ENCODE data around the gene PIGM. TPM values are rescaled to one million over a fixed set of nuclear protein-coding genes. Genes with fewer than 3 reads are reported as not detected.

PIGM gene
- total and polyA plus RNA-seq, 8 donors, result 0.76 to 8.7 (median 4.0) TPM

DNA sequence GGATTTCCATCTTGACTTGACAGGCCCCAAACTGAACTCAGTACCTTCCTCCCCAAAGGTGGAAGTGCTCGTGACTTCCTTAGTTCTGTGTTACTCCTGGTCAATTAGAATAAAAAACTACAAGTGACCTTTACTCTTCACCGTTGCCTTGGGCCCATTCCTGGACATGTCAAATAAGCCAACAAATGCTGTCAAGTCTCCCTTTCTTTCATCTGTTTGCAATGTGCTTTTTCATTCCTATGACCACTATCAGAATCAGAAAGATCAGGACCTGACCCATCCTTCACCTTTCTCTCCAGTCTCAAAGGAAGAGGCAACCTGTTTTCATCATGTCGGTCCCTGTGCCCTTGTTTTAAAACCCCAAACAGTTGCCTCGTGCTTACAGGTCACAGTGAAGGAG is 43.1 kb upstream of the PIGM start:
- no peak for DNase-seq
- H3K36me3 ChIP-seq, result no peaks in the 10 kb centered on the region
- intact Hi-C loops (cut with DNase I; ENCODE audit: low total_unique reads), result no loop called here
- 46 to 64% (median 60%) methylated on average over 4 of the region's 4 CpGs for WGBS, 5 donors
- no peak overlapping the region for H3K4me3 ChIP-seq
- peaks cover 7 to 51% (median 9%) of the 10 kb centered on the region in 3 donors for H3K27me3 ChIP-seq
- no peak overlapping the region for H3K27ac ChIP-seq
- peaks cover 0 to 14% (median 11%) of the 10 kb centered on the region in 4 donors for H3K4me1 ChIP-seq
- TF ChIP-seq POLR2AphosphoS5 (IDR thresholded peaks at IDR 0.05), result no peak
- no peak for TF ChIP-seq POLR2A (IDR thresholded peaks at IDR 0.05)
- TF ChIP-seq, protein P1, sequence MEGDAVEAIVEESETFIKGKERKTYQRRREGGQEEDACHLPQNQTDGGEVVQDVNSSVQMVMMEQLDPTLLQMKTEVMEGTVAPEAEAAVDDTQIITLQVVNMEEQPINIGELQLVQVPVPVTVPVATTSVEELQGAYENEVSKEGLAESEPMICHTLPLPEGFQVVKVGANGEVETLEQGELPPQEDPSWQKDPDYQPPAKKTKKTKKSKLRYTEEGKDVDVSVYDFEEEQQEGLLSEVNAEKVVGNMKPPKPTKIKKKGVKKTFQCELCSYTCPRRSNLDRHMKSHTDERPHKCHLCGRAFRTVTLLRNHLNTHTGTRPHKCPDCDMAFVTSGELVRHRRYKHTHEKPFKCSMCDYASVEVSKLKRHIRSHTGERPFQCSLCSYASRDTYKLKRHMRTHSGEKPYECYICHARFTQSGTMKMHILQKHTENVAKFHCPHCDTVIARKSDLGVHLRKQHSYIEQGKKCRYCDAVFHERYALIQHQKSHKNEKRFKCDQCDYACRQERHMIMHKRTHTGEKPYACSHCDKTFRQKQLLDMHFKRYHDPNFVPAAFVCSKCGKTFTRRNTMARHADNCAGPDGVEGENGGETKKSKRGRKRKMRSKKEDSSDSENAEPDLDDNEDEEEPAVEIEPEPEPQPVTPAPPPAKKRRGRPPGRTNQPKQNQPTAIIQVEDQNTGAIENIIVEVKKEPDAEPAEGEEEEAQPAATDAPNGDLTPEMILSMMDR (IDR thresholded peaks at IDR 0.05), result no peak
- TF ChIP-seq EP300 (IDR thresholded peaks at IDR 0.05), result no peak
- no peaks in the 10 kb centered on the region for H3K9me3 ChIP-seq

DNA sequence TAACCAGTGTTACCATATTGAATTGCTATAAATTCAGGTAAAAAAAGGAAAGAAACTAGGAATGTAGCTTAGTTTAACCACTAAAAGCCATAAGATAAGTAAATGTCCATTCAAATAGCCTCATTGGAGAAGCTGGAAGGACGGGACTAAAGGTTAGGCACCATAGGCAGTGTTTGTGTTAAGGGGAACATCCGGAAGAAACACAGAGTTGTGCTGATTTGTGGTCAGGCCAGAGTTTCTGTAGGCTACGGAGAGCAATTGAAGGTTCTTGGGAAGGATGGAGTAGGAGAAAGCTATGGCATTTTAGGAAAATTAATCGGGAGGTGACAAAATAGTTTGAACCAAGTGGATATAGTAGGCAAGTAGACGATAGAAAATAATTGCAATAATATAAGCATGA is 39.5 kb upstream of the PIGM start:
- no peak for DNase-seq
- no peaks in the 10 kb centered on the region for H3K9me3 ChIP-seq
- peaks cover 0 to 47% (median 16%) of the 10 kb centered on the region in 3 donors for H3K27me3 ChIP-seq
- H3K27ac ChIP-seq, result no peak overlapping the region
- H3K4me3 ChIP-seq, result no peak overlapping the region
- H3K4me1 ChIP-seq, result peaks cover 0 to 18% (median 15%) of the 10 kb centered on the region in 4 donors
- WGBS, 5 donors, result 83 to 88% (median 86%) methylated on average over 5 of the region's 5 CpGs
- H3K36me3 ChIP-seq, result no peaks in the 10 kb centered on the region
- intact Hi-C loops (cut with DNase I; ENCODE audit: low total_unique reads), result no loop called here
- TF ChIP-seq, protein P1 (IDR thresholded peaks at IDR 0.05), result no peak
- TF ChIP-seq EP300 (IDR thresholded peaks at IDR 0.05), result no peak
- TF ChIP-seq POLR2AphosphoS5 (IDR thresholded peaks at IDR 0.05), result no peak
- TF ChIP-seq POLR2A (IDR thresholded peaks at IDR 0.05), result no peak

DNA sequence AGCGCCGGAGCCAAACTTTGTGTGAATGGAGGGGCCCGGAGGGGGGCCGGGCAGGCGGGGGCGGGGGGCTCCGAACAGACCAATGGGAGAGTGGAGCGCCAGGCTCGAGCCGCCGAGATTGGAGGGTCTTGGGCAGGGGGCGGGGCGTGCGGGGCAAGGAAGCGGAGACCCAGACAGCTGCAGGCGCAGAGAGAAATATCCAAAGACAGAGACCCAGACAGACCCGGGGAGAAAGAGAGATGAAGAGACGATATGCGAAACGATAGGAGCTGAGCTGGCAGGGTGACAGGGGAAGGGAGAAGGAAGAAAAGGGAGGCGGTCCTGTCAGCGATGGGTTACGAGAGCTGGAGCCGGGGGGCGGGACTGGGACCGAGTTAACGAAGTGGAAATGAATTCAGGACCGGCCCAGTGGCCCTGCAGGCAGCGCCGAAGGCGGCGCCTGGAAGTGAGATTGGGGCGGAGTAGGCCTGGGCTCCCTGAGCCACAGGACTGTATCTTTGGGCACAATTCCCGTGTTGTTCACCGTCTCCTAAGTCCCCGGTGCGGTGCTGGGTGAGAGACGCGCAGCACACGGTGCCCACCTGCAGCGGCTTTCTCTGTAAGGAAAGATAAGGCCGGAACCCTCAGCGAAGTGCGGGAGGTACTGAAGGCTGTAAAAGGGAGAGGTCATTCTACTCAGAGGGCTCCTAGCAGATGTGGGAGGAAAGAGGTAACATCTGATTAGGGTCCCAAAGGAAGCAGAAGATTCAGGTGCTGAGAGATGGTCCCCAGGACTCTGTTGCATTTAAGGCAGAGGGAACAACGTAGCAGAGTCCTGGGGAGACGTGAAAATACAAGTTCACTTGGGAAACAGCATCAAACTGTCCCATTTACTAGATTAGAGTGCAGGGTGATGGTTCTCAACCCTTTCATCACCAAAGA is 38.7 kb upstream of the PIGM start:
- peak overlapping the region; percentile 52 to 62 (median 56) for H3K4me3 ChIP-seq
- intact Hi-C loops (cut with DNase I; ENCODE audit: low total_unique reads), result no loop called here
- H3K36me3 ChIP-seq, result no peaks in the 10 kb centered on the region
- peaks cover 0 to 42% (median 16%) of the 10 kb centered on the region in 3 donors for H3K27me3 ChIP-seq
- no peaks in the 10 kb centered on the region for H3K9me3 ChIP-seq
- H3K4me1 ChIP-seq, result peaks cover 0 to 18% (median 15%) of the 10 kb centered on the region in 4 donors
- WGBS, 5 donors, result 1 to 3% (median 2%) methylated on average over 39 to 46 of the region's 46 CpGs
- DNase-seq, result peak; percentile 73 to 91
- TF ChIP-seq EP300 (IDR thresholded peaks at IDR 0.05) (no peak), POLR2AphosphoS5 (IDR thresholded peaks at IDR 0.05) (no peak), POLR2A (IDR thresholded peaks at IDR 0.05) (no peak)
- TF ChIP-seq, protein P1 (IDR thresholded peaks at IDR 0.05), result no peak
- H3K27ac ChIP-seq, result peak overlapping the region in 2 of 5 donors; percentile 39 to 49

DNA sequence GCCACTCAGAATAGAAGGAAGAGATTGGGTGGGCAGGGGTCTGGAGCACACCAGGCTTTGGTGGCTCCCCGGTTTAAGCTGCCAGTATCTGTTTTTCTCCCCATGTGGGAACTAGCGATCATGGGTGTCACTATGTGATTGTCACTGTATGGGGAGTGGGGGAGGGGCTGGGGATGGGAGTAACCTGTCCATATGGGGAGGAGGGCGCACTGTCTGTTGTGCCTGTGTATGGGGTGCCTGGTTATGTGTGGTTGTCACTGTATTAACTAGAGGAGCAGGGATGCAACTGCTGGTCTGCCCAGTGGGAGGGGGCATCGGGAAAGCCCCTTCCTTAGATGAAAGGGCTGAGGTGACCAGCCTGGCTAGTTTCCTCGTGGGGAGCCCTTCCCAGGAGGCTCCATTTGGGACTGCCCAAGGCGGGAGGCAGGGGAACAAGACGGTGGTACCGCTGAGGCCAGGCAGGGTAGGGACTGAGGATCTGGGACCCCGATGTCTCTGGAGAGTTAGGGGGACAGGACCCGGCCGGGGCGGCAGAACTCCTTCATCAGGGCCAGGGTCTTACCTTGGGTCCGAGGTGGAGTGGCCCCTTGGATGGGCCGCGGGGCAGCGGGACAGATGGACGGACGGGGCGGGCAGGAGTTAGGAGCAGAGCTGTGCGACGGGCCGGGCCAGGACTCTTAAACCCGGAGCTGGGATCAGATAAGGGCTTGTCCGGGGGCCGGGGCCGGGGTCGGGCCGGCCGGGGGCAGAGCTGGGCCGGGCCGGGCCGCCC is 37.9 kb upstream of the PIGM start, which contains the start of gene KCNJ10:
TSS of gene KCNJ10 (minus strand) at position 701 of the 772 bp plus-strand sequence. CDS start 27,628 bp downstream, outside the sequence.
- Histone ChIP-seq H3K27me3 (peaks cover 0 to 42% (median 16%) of the 10 kb centered on the region in 3 donors), H3K27ac (peak within 1 kb of the TSS in 2 of 5 donors; percentile 39 to 49), H3K36me3 (no peaks in the 10 kb centered on the region), H3K9me3 (no peaks in the 10 kb centered on the region), H3K4me1 (peaks cover 0 to 18% (median 15%) of the 10 kb centered on the region in 4 donors), H3K4me3 (peak within 1 kb of the TSS; percentile 52 to 62 (median 56))
- intact Hi-C loops (cut with DNase I; ENCODE audit: low total_unique reads), result no loop called here
- no peak for DNase-seq
- TF ChIP-seq EP300 (IDR thresholded peaks at IDR 0.05) (no peak), POLR2AphosphoS5 (IDR thresholded peaks at IDR 0.05) (no peak), POLR2A (IDR thresholded peaks at IDR 0.05) (no peak)
- TF ChIP-seq, protein P1 (IDR thresholded peaks at IDR 0.05), result no peak
- WGBS, 5 donors, result 10 to 17% (median 11%) methylated on average over 20 to 32 of the region's 32 CpGs
